OCI-LY3 (cell line): Measurements from ENCODE around the gene PNKP.
"Not testable (repeated sequence)": the region's sequence is repeated elsewhere in the genome, so short reads cannot be mapped to it uniquely, and the experiment has no call there.

Experiments
- H2AFZ ChIP-seq: fragments of 200-600, 300-600 bp; shearing (Covaris generic); 2 replicates; pipeline ENCODE4 v1.6.0; 2014; ENCODE audit warnings: antibody characterized with exemption, low read depth, low read length
- H3K27ac ChIP-seq: fragments of 200-600, 300-600 bp; sonication (generic); 2 replicates; pipeline ENCODE4 v1.5.1; 2014; ENCODE audit warnings: mild to moderate bottlenecking, low read length, moderate library complexity, mixed read lengths
- H3K27me3 ChIP-seq: fragments of 200-600, 300-600 bp; sonication (generic); 2 replicates; pipeline ENCODE4 v1.6.1; 2014; ENCODE audit warnings: low read depth, low read length, mixed read lengths
- H3K36me3 ChIP-seq: fragments of 200-600, 300-600 bp; sonication (generic); replicated peaks from 2 replicates; pipeline ENCODE3; 2014; ENCODE audit warnings: low read depth, low read length, mixed read lengths
- H3K4me1 ChIP-seq: fragments of 300-600, 200-600 bp; sonication (generic); 2 replicates; pipeline ENCODE4 v1.6.1; 2014; ENCODE audit warnings: low read length, mixed read lengths
- H3K4me2 ChIP-seq: fragments of 200-600, 300-600 bp; sonication (generic); 2 replicates; pipeline ENCODE4 v1.6.1; 2014; ENCODE audit warnings: low read length, mixed read lengths
- H3K4me3 ChIP-seq: fragments of 300-600, 200-600 bp; sonication (generic); 2 replicates; pipeline ENCODE4 v1.5.1; 2014; ENCODE audit warnings: antibody characterized with exemption, mild to moderate bottlenecking, low read length, moderate library complexity
- H3K79me2 ChIP-seq: fragments of 300-600, 200-600 bp; shearing (Covaris generic); 2 replicates; pipeline ENCODE4 v1.6.1; 2014; ENCODE audit warnings: mild to moderate bottlenecking, low read length, mixed read lengths
- H3K9ac ChIP-seq: fragments of 300-600, 200-600 bp; shearing (Covaris generic); 2 replicates; pipeline ENCODE4 v1.6.0; 2014; ENCODE audit warnings: mild to moderate bottlenecking, low read length, moderate library complexity
- H3K9me3 ChIP-seq: fragments of 200-600, 300-600 bp; shearing (Covaris generic); 2 replicates; pipeline ENCODE4 v1.6.1; 2014; ENCODE audit warnings: low read length, mixed read lengths; ENCODE audit not compliant: insufficient read depth
- H4K20me1 ChIP-seq: fragments of 200-600, 300-600 bp; sonication (generic); 2 replicates; pipeline ENCODE4 v1.6.1; 2016; ENCODE audit warnings: low read length, mixed read lengths; ENCODE audit not compliant: insufficient read depth
- CTCF ChIP-seq: fragments of 200-600, 300-600 bp; sonication (generic); IDR thresholded peaks from 2 replicates; pipeline ENCODE4 v1.5.1; 2014; ENCODE audit warnings: antibody characterized with exemption, low read length, low read depth
- EZH2phosphoT487 ChIP-seq: fragments of 200-600 bp; shearing (Covaris generic); IDR thresholded peaks from 2 replicates; pipeline ENCODE4 v1.6.1; 2018; ENCODE audit warnings: antibody characterized with exemption, mixed run types, low read depth

PNKP gene

GRCh38 chr19:49820125-49820524, 47.3 kb downstream of the PNKP start:
- H3K9me3 ChIP-seq, result no peaks in the 10 kb centered on the region; the same call in 1 of the 2 replicates
- no peak overlapping the region for H3K9ac ChIP-seq
- peaks cover 26% of the 10 kb centered on the region for H3K36me3 ChIP-seq
- no peaks in the 10 kb centered on the region for H3K27me3 ChIP-seq
- H3K4me1 ChIP-seq, result peaks cover 8% of the 10 kb centered on the region
- no peak overlapping the region for H2AFZ ChIP-seq
- H3K79me2 ChIP-seq, result peaks cover 52% of the 10 kb centered on the region
- H4K20me1 ChIP-seq, result peaks cover 23% of the 10 kb centered on the region
- no peak overlapping the region for H3K27ac ChIP-seq
- H3K4me2 ChIP-seq, result no peak overlapping the region
- H3K4me3 ChIP-seq, result no peak overlapping the region
- TF ChIP-seq EZH2phosphoT487, result no peak
- no peak for TF ChIP-seq CTCF

GRCh38 chr19:49819452-49820115, 47.8 kb downstream of the PNKP start:
- H3K4me1 ChIP-seq, H3K27me3 ChIP-seq, H3K9me3 ChIP-seq, H3K27ac ChIP-seq, H2AFZ ChIP-seq: not testable (repeated sequence)
- Histone ChIP-seq H3K79me2 (peaks cover 47% of the 10 kb centered on the region), H3K36me3 (peaks cover 26% of the 10 kb centered on the region), H3K4me3 (peak overlapping the region; percentile 89), H4K20me1 (peaks cover 19% of the 10 kb centered on the region), H3K4me2 (peak overlapping the region; percentile 89), H3K9ac (peak overlapping the region; percentile 91; the same call in 1 of the 2 replicates)

- peaks cover 22% of the 10 kb centered on the region for H3K36me3 ChIP-seq
- H3K4me2 ChIP-seq, result peak overlapping the region; percentile 89
- peaks cover 12% of the 10 kb centered on the region for H3K4me1 ChIP-seq
- peaks cover 42% of the 10 kb centered on the region for H3K79me2 ChIP-seq
- H3K9me3 ChIP-seq, result no peaks in the 10 kb centered on the region; the same call in 1 of the 2 replicates
- H3K9ac ChIP-seq, result peak overlapping the region; percentile 91
- peak overlapping the region; percentile 71 for H3K27ac ChIP-seq
- peak overlapping the region; percentile 82 for H2AFZ ChIP-seq
- TF ChIP-seq CTCF, result no peak
- no peak for TF ChIP-seq EZH2phosphoT487
- no peaks in the 10 kb centered on the region for H3K27me3 ChIP-seq
- H3K4me3 ChIP-seq, result peak overlapping the region; percentile 89
- H4K20me1 ChIP-seq, result peaks cover 12% of the 10 kb centered on the region
Measured at GRCh38 chr19:49818649-49819370, 48.6 kb downstream of the PNKP start.

GRCh38 chr19:49817964-49818648, 49.3 kb downstream of the PNKP start, which contains the start of gene MED25:
MED25 (plus strand) TSS chr19:49818289; CDS start chr19:49818342, 53 bp downstream.
- H3K27ac ChIP-seq, result peak within 1 kb of the TSS; percentile 71
- TF ChIP-seq EZH2phosphoT487 (no peak), CTCF (no peak)
- peak within 1 kb of the TSS; percentile 91 for H3K9ac ChIP-seq
- H3K27me3 ChIP-seq, result no peaks in the 10 kb centered on the region
- H2AFZ ChIP-seq, result peak within 1 kb of the TSS; percentile 82
- H4K20me1 ChIP-seq, result 0 out of 2 replicates have a peak, but pooled peaks cover 5% of the 10 kb centered on the region
- H3K4me1 ChIP-seq, result peaks cover 12% of the 10 kb centered on the region
- H3K36me3 ChIP-seq, result peaks cover 15% of the 10 kb centered on the region
- no peaks in the 10 kb centered on the region for H3K9me3 ChIP-seq
- H3K4me3 ChIP-seq, result peak within 1 kb of the TSS; percentile 89
- H3K79me2 ChIP-seq, result peaks cover 35% of the 10 kb centered on the region
- peak within 1 kb of the TSS; percentile 89 for H3K4me2 ChIP-seq
